KG1 (cell line): ENCODE data around the gene TMEM14C.

Experiments used
- DNase-seq: peaks from one replicate; lab custom pipeline; 2025; lab: John Stamatoyannopoulos, UW

TMEM14C gene

GRCh38 chr6:10759884-10760329 lies 37.0 kb downstream of the TMEM14C start:
- no peak for DNase-seq

DNA sequence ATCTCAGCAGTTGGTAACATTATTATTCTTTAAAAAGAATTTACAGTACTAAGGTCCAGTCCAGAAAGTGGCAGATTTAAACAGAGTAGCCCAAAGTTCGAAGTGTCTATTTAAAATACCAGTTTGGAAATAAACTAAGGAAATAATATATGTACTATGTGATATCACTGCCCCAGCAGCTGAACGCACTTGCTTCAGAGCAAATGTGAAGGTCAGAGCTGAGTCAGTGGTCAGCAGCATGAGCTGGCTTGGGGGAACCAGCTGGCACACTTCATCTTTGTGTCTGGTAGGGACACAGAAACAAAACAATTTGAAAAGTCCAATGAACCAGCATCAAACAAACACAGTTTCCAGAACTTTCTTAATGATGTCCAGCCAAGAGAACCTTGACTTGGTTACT lies 40.1 kb downstream of the TMEM14C start:
- DNase-seq, result no peak

DNA sequence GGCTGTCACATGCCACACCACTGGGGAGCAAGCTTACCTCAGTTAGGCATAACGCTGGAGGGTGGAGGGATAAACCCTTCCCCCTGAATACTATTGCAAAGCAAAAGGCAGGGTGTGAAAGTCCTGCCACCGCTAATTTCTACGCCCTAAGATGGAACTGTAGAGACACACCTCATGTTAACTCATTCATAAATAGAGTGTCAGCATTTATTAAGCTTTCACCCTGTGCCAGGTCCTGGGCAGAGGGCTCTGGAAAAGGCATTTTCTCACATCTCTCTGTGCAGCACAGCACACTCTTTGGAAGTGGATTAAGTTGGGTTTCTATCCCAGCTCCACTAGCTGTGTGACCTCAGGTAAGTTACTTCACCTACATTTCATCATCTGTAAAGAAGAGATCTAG lies 46.5 kb downstream of the TMEM14C start:
- DNase-seq, result no peak

- no peak for DNase-seq
These were observed 48.6 kb downstream of the TMEM14C start for GRCh38 chr6:10771371-10771894.

GRCh38 chr6:10778230-10778629 lies 55.4 kb downstream of the TMEM14C start:
- no peak for DNase-seq

DNA sequence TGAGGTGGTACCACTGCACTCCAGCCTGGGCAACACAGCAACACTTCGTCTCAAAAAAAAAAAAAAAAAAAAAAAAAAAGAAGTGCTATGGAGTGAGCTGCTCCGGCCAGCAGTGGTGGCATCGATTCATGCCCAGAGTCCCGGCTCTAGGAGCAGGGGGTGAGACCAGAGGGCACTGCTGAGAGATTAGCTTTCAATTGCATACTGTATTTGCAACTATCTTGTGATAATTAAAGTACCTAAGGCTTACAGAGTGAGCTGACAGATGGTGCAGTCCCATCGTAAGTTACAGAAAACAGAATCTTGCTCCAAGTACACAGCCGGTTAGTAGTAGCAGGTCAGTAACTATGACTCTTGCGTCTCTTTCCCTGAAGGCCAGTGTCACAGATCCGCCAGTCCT lies 56.2 kb downstream of the TMEM14C start:
- no peak for DNase-seq
